ENCODE data around the gene ATP6V1E1.

ATP6V1E1 gene

DNA sequence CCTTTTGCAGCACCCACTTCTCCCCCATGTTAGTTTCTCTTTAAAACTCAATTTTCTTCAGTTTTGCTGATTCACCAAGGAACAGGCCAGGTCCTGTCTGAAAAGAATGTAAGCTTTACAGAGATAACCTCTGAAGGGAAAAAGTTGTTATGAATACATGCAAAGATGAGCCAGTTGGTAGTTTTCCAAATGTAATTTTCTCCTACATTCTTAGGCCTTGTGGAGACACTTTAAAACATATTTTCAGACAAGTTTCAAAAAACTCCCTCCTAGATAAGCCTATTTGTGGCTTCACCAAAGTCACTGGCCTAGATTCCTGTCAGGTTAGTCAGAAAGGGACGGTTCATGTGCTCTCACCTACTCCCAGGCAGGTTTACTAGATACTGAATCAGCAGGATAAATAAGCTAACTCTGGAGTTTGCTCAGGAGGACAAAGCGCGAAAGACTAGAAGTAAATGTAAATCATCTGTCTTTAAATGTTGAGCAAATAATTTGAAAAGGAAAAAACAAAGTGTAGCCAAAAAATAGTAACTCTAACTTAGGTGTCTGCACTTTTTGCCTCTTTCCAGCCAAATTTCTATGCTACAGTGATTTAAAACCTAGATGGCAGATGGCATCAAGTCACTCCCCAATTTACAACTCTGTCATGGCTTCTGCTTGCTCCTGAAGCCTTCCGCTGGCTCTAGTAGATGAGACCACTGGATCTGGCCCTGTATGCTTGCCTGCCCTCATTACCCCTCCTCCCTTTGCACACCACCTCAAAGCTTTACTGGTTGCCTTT, 4.9 kb upstream of the ATP6V1E1 start:
- WGBS: 79% methylated on average over 4 of the region's 4 CpGs
- Histone ChIP-seq H3K9ac (ENCODE audit: low read depth, low read length) (peak overlapping the region; percentile 54; the same call in 1 of the 2 replicates), H3K27ac (ENCODE audit: low read depth, low read length) (peak overlapping the region; percentile 62), H3K4me3 (ENCODE audit: low read length) (no peak overlapping the region), H3K4me1 (ENCODE audit: insufficient read depth, low read length) (peaks cover 13% of the 10 kb centered on the region; the same call in 1 of the 2 replicates), H3K9me3 (ENCODE audit: insufficient read depth, low read depth, low read length) (no peaks in the 10 kb centered on the region), H3K36me3 (ENCODE audit: insufficient read depth, low read length) (no peaks in the 10 kb centered on the region), H3K27me3 (ENCODE audit: insufficient read depth, low read length) (no peaks in the 10 kb centered on the region)

- Histone ChIP-seq H3K9me3 (ENCODE audit: insufficient read depth, low read depth, low read length) (no peaks in the 10 kb centered on the region), H3K27me3 (ENCODE audit: insufficient read depth, low read length) (no peaks in the 10 kb centered on the region), H3K9ac (ENCODE audit: low read depth, low read length) (no peak overlapping the region), H3K36me3 (ENCODE audit: insufficient read depth, low read length) (no peaks in the 10 kb centered on the region), H3K27ac (ENCODE audit: low read depth, low read length) (no peak overlapping the region), H3K4me3 (ENCODE audit: low read length) (no peak overlapping the region), H3K4me1 (ENCODE audit: insufficient read depth, low read length) (peaks cover 8% of the 10 kb centered on the region; the same call in 1 of the 2 replicates)
- WGBS: 96% methylated on average over 9 of the region's 9 CpGs
These were observed 2.6 kb upstream of the ATP6V1E1 start for GRCh38 chr22:17631076-17631565.

DNA sequence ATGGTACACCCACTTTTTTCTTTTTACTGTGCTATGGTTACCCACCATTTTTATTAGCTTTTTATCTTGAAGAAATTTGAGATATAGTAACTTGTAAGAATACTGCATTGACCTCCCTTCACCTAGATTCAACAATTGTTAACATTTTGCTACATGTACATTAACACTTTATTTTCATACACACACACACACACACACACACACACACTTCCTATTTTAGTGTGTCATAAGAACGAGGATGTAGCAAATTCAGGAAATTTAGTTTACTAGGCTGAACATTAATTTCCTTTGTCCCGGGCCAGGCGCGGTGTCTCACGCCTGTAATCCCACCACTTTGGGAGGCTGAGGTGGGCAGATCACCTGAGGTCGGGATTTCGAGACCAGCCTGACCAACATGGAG, 1.1 kb upstream of the ATP6V1E1 start:
- H3K27me3 ChIP-seq (ENCODE audit: insufficient read depth, low read length): no peaks in the 10 kb centered on the region
- H3K4me3 ChIP-seq (ENCODE audit: low read length): peak overlapping the region; percentile 97
- no peak overlapping the region; the same call in 1 of the 2 replicates for H3K27ac ChIP-seq (ENCODE audit: low read depth, low read length)
- WGBS: 92% methylated on average over 6 of the region's 7 CpGs
- H3K4me1 ChIP-seq (ENCODE audit: insufficient read depth, low read length): peaks cover 8% of the 10 kb centered on the region; the same call in 1 of the 2 replicates
- 0 out of 2 replicates have a peak, but pooled peaks cover 9% of the 10 kb centered on the region for H3K36me3 ChIP-seq (ENCODE audit: insufficient read depth, low read length)
- H3K9ac ChIP-seq (ENCODE audit: low read depth, low read length): peak overlapping the region; percentile 95; the same call in 1 of the 2 replicates
- H3K9me3 ChIP-seq (ENCODE audit: insufficient read depth, low read depth, low read length): no peaks in the 10 kb centered on the region

GRCh38 chr22:17629173-17629489, 582 bp upstream of the ATP6V1E1 start:
- no peaks in the 10 kb centered on the region for H3K9me3 ChIP-seq (ENCODE audit: insufficient read depth, low read depth, low read length)
- H3K27me3 ChIP-seq (ENCODE audit: insufficient read depth, low read length): no peaks in the 10 kb centered on the region
- peak overlapping the region; percentile 97 for H3K4me3 ChIP-seq (ENCODE audit: low read length)
- 0% methylated on average over 1 of the region's 1 CpG for WGBS
- peak overlapping the region; percentile 90 for H3K27ac ChIP-seq (ENCODE audit: low read depth, low read length)
- peak overlapping the region; percentile 95 for H3K9ac ChIP-seq (ENCODE audit: low read depth, low read length)
- peaks cover 10% of the 10 kb centered on the region; the same call in 1 of the 2 replicates for H3K36me3 ChIP-seq (ENCODE audit: insufficient read depth, low read length)
- peaks cover 8% of the 10 kb centered on the region; the same call in 1 of the 2 replicates for H3K4me1 ChIP-seq (ENCODE audit: insufficient read depth, low read length)

GRCh38 chr22:17627961-17628405, 566 bp downstream of the ATP6V1E1 start:
- H3K36me3 ChIP-seq (ENCODE audit: insufficient read depth, low read length): peaks cover 21% of the 10 kb centered on the region
- 18% methylated on average over 24 of the region's 24 CpGs for WGBS

GRCh38 chr22:17613280-17613679, 15.3 kb downstream of the ATP6V1E1 start:
- Histone ChIP-seq H3K27ac (ENCODE audit: low read depth, low read length) (no peak overlapping the region), H3K9me3 (ENCODE audit: insufficient read depth, low read depth, low read length) (no peaks in the 10 kb centered on the region), H3K27me3 (ENCODE audit: insufficient read depth, low read length) (no peaks in the 10 kb centered on the region), H3K4me3 (ENCODE audit: low read length) (no peak overlapping the region), H3K36me3 (ENCODE audit: insufficient read depth, low read length) (peaks cover 60% of the 10 kb centered on the region), H3K9ac (ENCODE audit: low read depth, low read length) (no peak overlapping the region), H3K4me1 (ENCODE audit: insufficient read depth, low read length) (no peaks in the 10 kb centered on the region)
- 99% methylated on average over 6 of the region's 7 CpGs for WGBS

More at GRCh38 chr22:17627961-17628405, 566 bp downstream of the ATP6V1E1 start:
- H3K4me3 ChIP-seq (ENCODE audit: low read length): peak overlapping the region; percentile 97
- H3K4me1 ChIP-seq (ENCODE audit: insufficient read depth, low read length): no peaks in the 10 kb centered on the region; the same call in 1 of the 2 replicates
- H3K27ac ChIP-seq (ENCODE audit: low read depth, low read length): peak overlapping the region; percentile 90
- H3K9ac ChIP-seq (ENCODE audit: low read depth, low read length): peak overlapping the region; percentile 95
- H3K27me3 ChIP-seq (ENCODE audit: insufficient read depth, low read length): no peaks in the 10 kb centered on the region
- H3K9me3 ChIP-seq (ENCODE audit: insufficient read depth, low read depth, low read length): no peaks in the 10 kb centered on the region

DNA sequence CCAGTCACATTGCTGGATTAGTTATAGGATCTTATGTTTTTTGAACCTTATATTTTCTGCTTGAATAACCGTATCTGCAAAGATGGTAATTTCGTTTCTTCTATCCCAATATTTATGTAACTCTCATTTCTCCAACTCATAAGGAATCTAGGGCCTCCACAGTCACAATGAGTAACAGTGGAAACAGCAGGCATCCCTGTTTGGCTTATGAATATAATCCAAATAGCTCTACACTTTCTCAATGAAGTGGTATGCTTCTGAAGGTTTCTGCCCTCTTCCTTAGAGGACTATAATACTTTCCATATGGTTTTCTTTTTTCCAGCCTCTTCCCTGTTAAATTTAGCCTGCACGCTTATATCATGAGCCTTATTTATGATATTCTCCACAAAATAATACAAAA, 16.5 kb downstream of the ATP6V1E1 start:
- peaks cover 60% of the 10 kb centered on the region for H3K36me3 ChIP-seq (ENCODE audit: insufficient read depth, low read length)
- H3K9ac ChIP-seq (ENCODE audit: low read depth, low read length): no peak overlapping the region

DNA sequence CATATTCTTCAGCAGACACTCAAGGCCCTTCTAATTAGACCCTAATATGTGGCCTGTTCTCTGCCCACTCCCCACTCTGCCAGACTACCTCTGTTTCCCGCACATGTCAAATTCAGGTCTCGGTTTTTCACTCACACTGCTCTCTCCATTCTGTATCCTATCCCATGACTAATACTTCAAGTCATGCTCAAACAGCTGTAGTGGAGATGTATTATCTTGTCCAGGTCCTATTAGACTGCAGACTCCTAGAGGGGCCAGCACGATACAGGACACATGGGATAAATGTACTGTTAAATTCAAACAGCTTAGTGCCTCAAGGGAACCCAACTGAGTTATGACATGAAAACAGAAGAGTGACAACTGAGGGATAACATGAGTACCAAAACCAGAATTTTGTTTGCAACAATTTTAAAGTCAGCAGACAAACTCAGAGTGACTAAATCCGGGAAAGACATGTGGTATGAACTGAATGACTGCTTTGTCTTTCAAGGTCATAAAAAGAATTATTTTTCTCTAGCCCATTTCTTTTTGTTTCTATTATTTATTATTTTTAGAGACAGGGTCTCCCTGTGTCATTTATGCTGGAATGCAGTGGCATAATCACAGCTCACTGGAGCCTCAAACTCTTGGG, 20.5 kb downstream of the ATP6V1E1 start:
- peaks cover 75% of the 10 kb centered on the region for H3K36me3 ChIP-seq (ENCODE audit: insufficient read depth, low read length)
- H3K27me3 ChIP-seq (ENCODE audit: insufficient read depth, low read length): no peaks in the 10 kb centered on the region
- H3K4me1 ChIP-seq (ENCODE audit: insufficient read depth, low read length): no peaks in the 10 kb centered on the region
- H3K27ac ChIP-seq (ENCODE audit: low read depth, low read length): no peak overlapping the region
- no peak overlapping the region for H3K9ac ChIP-seq (ENCODE audit: low read depth, low read length)
- no peaks in the 10 kb centered on the region for H3K9me3 ChIP-seq (ENCODE audit: insufficient read depth, low read depth, low read length)
- 97% methylated on average over 4 of the region's 4 CpGs for WGBS
- H3K4me3 ChIP-seq (ENCODE audit: low read length): no peak overlapping the region

More for the DNA sequence above, 16.5 kb downstream of the ATP6V1E1 start:
- Histone ChIP-seq H3K9me3 (ENCODE audit: insufficient read depth, low read depth, low read length) (no peaks in the 10 kb centered on the region), H3K4me3 (ENCODE audit: low read length) (no peak overlapping the region), H3K27me3 (ENCODE audit: insufficient read depth, low read length) (no peaks in the 10 kb centered on the region), H3K27ac (ENCODE audit: low read depth, low read length) (no peak overlapping the region), H3K4me1 (ENCODE audit: insufficient read depth, low read length) (no peaks in the 10 kb centered on the region)
- 88% methylated on average over 3 of the region's 3 CpGs for WGBS

DNA sequence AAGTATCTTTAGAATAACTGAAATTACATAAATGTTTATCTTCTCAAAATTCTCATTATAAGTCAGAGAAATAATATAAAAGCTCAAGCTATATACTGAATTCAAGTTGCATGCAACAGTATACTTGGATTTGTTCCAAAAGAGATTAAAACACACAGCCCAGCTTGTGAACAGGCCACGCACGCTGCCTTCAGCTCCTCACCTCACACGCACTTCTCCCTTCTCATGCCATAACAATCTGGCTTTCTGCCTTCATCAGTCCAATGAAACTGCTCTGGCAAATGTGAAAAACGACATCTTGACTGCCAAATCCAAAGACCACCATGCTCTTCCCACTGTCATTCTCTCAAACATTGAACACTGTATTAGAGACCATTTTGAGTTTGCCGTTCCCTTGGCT, 22.1 kb downstream of the ATP6V1E1 start:
- peaks cover 60% of the 10 kb centered on the region for H3K36me3 ChIP-seq (ENCODE audit: insufficient read depth, low read length)
- no peaks in the 10 kb centered on the region for H3K27me3 ChIP-seq (ENCODE audit: insufficient read depth, low read length)
- 93% methylated on average over 5 of the region's 5 CpGs for WGBS

GRCh38 chr22:17603668-17604067, 24.9 kb downstream of the ATP6V1E1 start:
- Histone ChIP-seq H3K27me3 (ENCODE audit: insufficient read depth, low read length) (no peaks in the 10 kb centered on the region), H3K9ac (ENCODE audit: low read depth, low read length) (no peak overlapping the region), H3K36me3 (ENCODE audit: insufficient read depth, low read length) (peaks cover 62% of the 10 kb centered on the region), H3K9me3 (ENCODE audit: insufficient read depth, low read depth, low read length) (no peaks in the 10 kb centered on the region), H3K4me1 (ENCODE audit: insufficient read depth, low read length) (no peaks in the 10 kb centered on the region), H3K4me3 (ENCODE audit: low read length) (no peak overlapping the region), H3K27ac (ENCODE audit: low read depth, low read length) (no peak overlapping the region)
- 93% methylated on average over 4 of the region's 4 CpGs for WGBS

More for the DNA sequence above, 22.1 kb downstream of the ATP6V1E1 start:
- no peaks in the 10 kb centered on the region for H3K9me3 ChIP-seq (ENCODE audit: insufficient read depth, low read depth, low read length)
- H3K9ac ChIP-seq (ENCODE audit: low read depth, low read length): no peak overlapping the region
- H3K4me3 ChIP-seq (ENCODE audit: low read length): no peak overlapping the region
- H3K4me1 ChIP-seq (ENCODE audit: insufficient read depth, low read length): no peaks in the 10 kb centered on the region
- no peak overlapping the region for H3K27ac ChIP-seq (ENCODE audit: low read depth, low read length)

DNA sequence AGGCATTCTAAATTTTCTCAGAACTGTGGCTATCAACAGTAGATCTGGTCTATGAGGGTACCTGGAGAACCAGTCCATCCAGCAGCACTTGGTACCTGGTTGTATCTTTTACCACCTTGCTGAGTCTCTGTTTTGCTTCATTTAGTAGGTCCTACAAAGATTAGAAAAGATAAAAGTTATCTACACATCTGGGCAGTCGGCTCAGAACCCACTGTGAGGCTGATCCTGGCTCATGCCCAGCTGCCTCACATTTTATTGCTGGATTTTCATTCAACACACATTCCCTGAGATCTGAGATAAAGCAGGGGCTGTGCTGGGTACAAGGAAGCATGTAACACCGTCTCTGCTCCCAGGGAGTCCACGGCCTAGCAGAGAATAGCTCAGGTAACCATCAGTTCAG, 27.5 kb downstream of the ATP6V1E1 start:
- 96% methylated on average over 3 of the region's 3 CpGs for WGBS
- no peak overlapping the region for H3K27ac ChIP-seq (ENCODE audit: low read depth, low read length)
- no peak overlapping the region for H3K9ac ChIP-seq (ENCODE audit: low read depth, low read length)
- no peaks in the 10 kb centered on the region for H3K9me3 ChIP-seq (ENCODE audit: insufficient read depth, low read depth, low read length)
- H3K4me3 ChIP-seq (ENCODE audit: low read length): no peak overlapping the region
- no peaks in the 10 kb centered on the region for H3K4me1 ChIP-seq (ENCODE audit: insufficient read depth, low read length)
- H3K36me3 ChIP-seq (ENCODE audit: insufficient read depth, low read length): peaks cover 63% of the 10 kb centered on the region
- no peaks in the 10 kb centered on the region for H3K27me3 ChIP-seq (ENCODE audit: insufficient read depth, low read length)

All from HUES64 (cell line).